ENCODE results near the gene ANKRD11. TPM values are rescaled to one million over a fixed set of nuclear protein-coding genes. Genes with fewer than 3 reads are reported as not detected.

Gene ANKRD11
- total RNA-seq, 1 experiment from 2014 or later: 297 TPM

DNA sequence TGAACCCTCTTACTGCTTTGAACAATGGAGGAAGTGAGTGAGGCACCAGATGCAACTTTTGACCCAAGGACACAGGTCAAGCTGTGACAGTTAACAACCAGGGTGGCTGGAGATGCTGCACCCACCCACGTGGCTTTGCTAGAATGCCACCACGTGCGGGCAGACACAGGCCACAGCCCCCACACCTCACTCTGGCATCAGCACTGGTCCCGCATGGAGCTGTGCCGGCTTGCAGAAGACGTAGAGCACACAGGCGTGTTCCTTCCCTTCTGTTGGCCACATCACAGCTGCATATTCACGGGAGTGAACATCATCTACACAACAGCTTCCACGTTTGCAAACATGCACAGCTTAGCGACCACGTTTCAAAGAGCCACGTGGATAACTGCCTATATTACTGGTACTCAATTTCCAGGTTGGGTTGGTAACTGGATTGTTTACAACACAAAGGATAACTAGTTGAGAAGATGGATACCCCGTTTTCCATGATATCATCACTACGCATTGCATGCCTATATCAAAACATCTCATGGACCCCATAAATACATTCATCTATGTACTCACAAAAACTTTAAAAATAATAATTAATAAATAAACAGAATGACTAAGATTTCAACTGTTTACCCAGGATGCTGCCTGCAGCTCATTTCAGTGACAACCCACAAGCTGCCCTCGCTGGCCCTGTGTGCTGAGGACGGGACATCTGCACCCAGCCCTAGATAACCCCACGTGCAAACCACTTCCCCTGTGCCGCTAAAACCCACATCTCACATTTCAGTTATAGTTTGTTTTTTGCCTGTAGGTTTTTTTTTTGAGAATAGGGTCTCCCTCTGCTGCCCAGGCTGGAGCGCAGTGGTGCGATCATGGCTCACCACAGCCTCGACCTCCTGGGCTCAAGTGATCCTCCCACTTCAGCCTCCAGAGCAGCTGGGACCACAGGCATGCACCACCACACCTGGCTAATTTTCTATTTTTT, 132.0 kb downstream of the ANKRD11 start:
- ChIA-PET POLR2A (no interaction called here), CTCF (no interaction called here)
- Mint-ChIP-seq H3K27ac (ENCODE audit: unreplicated experiment) (no peak overlapping the region), H3K9me3 (ENCODE audit: unreplicated experiment) (no peaks in the 10 kb centered on the region), H3K4me3 (ENCODE audit: unreplicated experiment) (no peak overlapping the region), H3K27me3 (ENCODE audit: insufficient read depth, unreplicated experiment) (no peaks in the 10 kb centered on the region), H3K36me3 (ENCODE audit: insufficient read depth, unreplicated experiment) (peaks cover 96% of the 10 kb centered on the region), H3K4me1 (ENCODE audit: low read depth, unreplicated experiment) (peaks cover 52% of the 10 kb centered on the region)
- intact Hi-C loops (cut with micrococcal nuclease; ENCODE audit: unreplicated experiment): no loop called here
- Histone ChIP-seq H3K9me3 (no peaks in the 10 kb centered on the region), H3K4me3 (ENCODE audit: low read depth, low read length) (no peak overlapping the region), H3K4me1 (peaks cover 38% of the 10 kb centered on the region), H3K36me3 (ENCODE audit: control insufficient read depth, insufficient read depth, low read length) (no peaks in the 10 kb centered on the region), H3K27me3 (replicated peaks; ENCODE audit: control insufficient read depth, insufficient read depth, low read length) (no peaks in the 10 kb centered on the region)
- DNase-seq: no peak
- TF ChIP-seq, protein P1, sequence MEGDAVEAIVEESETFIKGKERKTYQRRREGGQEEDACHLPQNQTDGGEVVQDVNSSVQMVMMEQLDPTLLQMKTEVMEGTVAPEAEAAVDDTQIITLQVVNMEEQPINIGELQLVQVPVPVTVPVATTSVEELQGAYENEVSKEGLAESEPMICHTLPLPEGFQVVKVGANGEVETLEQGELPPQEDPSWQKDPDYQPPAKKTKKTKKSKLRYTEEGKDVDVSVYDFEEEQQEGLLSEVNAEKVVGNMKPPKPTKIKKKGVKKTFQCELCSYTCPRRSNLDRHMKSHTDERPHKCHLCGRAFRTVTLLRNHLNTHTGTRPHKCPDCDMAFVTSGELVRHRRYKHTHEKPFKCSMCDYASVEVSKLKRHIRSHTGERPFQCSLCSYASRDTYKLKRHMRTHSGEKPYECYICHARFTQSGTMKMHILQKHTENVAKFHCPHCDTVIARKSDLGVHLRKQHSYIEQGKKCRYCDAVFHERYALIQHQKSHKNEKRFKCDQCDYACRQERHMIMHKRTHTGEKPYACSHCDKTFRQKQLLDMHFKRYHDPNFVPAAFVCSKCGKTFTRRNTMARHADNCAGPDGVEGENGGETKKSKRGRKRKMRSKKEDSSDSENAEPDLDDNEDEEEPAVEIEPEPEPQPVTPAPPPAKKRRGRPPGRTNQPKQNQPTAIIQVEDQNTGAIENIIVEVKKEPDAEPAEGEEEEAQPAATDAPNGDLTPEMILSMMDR (IDR thresholded peaks at IDR 0.05; ENCODE audit: insufficient read depth in 1 of 2, low read depth in 1 of 2, low read length in 1 of 2, severe bottlenecking in 1 of 2, unreplicated experiment in 1 of 2): no peak
- no TSS peak for BruUV-seq (replicated peaks)

DNA sequence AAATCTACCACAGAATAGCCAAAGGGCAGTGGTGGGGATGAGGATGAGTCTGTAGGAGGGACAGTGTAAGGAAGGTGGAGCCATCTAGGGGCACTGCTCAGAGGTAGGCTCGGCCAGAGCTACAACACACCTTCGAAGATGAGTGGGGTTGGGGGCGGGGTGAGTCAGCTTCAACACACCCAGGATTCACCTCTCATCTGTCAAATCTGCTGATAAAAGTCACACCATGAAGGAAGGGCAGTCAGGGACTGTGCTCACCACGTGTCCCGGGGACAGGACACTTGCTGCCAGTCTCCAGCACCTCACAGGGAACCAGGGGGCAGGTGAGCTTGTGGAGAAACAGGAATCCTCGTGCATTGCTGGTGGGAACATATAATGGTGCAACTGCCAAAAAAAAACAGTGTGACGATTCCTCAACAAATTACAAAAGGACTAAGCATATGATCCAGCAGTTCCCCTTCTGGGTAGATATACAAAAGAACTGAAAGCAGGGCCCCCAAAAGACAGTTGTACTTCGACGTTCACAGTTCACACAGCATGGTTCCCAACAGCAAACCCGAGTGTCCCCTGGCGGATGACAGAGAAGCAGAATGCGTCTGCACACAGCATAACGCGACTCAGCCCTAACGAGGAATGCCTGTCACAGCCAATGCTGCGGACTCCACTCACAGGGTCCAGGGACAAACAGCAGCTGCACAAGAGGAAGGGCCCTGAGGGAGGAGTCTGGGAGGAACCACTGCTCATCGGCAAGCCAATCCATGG, 133.1 kb downstream of the ANKRD11 start:
- BruUV-seq (replicated peaks): no TSS peak

DNA sequence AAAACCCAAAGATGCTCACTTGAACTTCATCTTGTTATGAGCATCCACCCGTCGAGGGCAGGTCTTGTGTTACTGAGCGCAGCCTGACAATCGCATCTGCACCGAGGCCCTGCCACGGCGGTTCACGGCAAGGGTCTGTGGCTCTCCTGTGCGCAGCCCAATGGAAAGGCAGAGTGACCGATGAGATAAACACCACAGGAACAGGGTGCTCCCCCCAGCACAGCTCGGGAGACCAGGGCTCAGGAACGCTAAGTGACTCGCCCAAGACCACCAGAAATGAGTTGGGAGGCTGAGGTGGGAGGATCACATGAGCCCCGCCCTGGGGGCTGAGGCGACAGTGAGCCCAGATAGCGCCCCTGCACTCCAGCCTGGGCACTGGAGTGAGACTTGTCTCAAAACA, 134.7 kb downstream of the ANKRD11 start:
- peaks cover 39% of the 10 kb centered on the region for H3K4me1 Mint-ChIP-seq (ENCODE audit: low read depth, unreplicated experiment)
- no peak overlapping the region for H3K4me3 ChIP-seq (ENCODE audit: low read depth, low read length)
- no peaks in the 10 kb centered on the region for H3K9me3 Mint-ChIP-seq (ENCODE audit: unreplicated experiment)
- ChIA-PET CTCF (interaction anchor here (0.7 kb wide), 1 partner anchor 28 kb away, joined by 3 read pairs; no protein-coding TSS in a partner anchor), POLR2A (no interaction called here)
- H3K27ac Mint-ChIP-seq (ENCODE audit: unreplicated experiment): peak overlapping the region; percentile 74
- intact Hi-C loops (cut with micrococcal nuclease; ENCODE audit: unreplicated experiment): no loop called here
- no TSS peak for BruUV-seq (replicated peaks)
- H3K36me3 ChIP-seq (ENCODE audit: control insufficient read depth, insufficient read depth, low read length): no peaks in the 10 kb centered on the region
- no peaks in the 10 kb centered on the region for H3K9me3 ChIP-seq
- DNase-seq: no peak
- peaks cover 98% of the 10 kb centered on the region for H3K36me3 Mint-ChIP-seq (ENCODE audit: insufficient read depth, unreplicated experiment)
- no peak overlapping the region for H3K4me3 Mint-ChIP-seq (ENCODE audit: unreplicated experiment)
- H3K27me3 ChIP-seq (replicated peaks; ENCODE audit: control insufficient read depth, insufficient read depth, low read length): no peaks in the 10 kb centered on the region
- H3K27me3 Mint-ChIP-seq (ENCODE audit: insufficient read depth, unreplicated experiment): no peaks in the 10 kb centered on the region
- peaks cover 40% of the 10 kb centered on the region for H3K4me1 ChIP-seq
- TF ChIP-seq, protein P1 (IDR thresholded peaks at IDR 0.05; ENCODE audit: insufficient read depth in 1 of 2, low read depth in 1 of 2, low read length in 1 of 2, severe bottlenecking in 1 of 2, unreplicated experiment in 1 of 2): no peak

More for the DNA sequence above, 133.1 kb downstream of the ANKRD11 start:
- peaks cover 43% of the 10 kb centered on the region for H3K4me1 ChIP-seq
- H3K27me3 ChIP-seq (replicated peaks; ENCODE audit: control insufficient read depth, insufficient read depth, low read length): no peaks in the 10 kb centered on the region
- TF ChIP-seq, protein P1 (IDR thresholded peaks at IDR 0.05; ENCODE audit: insufficient read depth in 1 of 2, low read depth in 1 of 2, low read length in 1 of 2, severe bottlenecking in 1 of 2, unreplicated experiment in 1 of 2): peak in 1 of 2 experiments; percentile 46
- peak in 1 of 2 experiments; percentile 39 for DNase-seq
- CTCF ChIA-PET: interaction anchor here (0.6 to 1.3 kb wide), 2 partner anchors 11 to 618 kb away, joined by 3 to 6 read pairs; no protein-coding TSS in a partner anchor
- no peaks in the 10 kb centered on the region for H3K9me3 ChIP-seq
- intact Hi-C loops (cut with micrococcal nuclease; ENCODE audit: unreplicated experiment): no loop called here
- H3K27ac Mint-ChIP-seq (ENCODE audit: unreplicated experiment): no peak overlapping the region
- peaks cover 98% of the 10 kb centered on the region for H3K36me3 Mint-ChIP-seq (ENCODE audit: insufficient read depth, unreplicated experiment)
- H3K9me3 Mint-ChIP-seq (ENCODE audit: unreplicated experiment): no peaks in the 10 kb centered on the region
- H3K4me3 Mint-ChIP-seq (ENCODE audit: unreplicated experiment): no peak overlapping the region
- peaks cover 52% of the 10 kb centered on the region for H3K4me1 Mint-ChIP-seq (ENCODE audit: low read depth, unreplicated experiment)
- no peaks in the 10 kb centered on the region for H3K27me3 Mint-ChIP-seq (ENCODE audit: insufficient read depth, unreplicated experiment)
- H3K4me3 ChIP-seq (ENCODE audit: low read depth, low read length): no peak overlapping the region
- H3K36me3 ChIP-seq (ENCODE audit: control insufficient read depth, insufficient read depth, low read length): no peaks in the 10 kb centered on the region
- POLR2A ChIA-PET: no interaction called here

Data from Caco-2 (cell line).